Adrenal gland (tissue), 5 donors: ENCODE data around the gene FSIP1.
A peak's percentile ranks its signal among the peaks of the same experiment; 100 is the strongest.

Experiments
- POLR2A ChIP-seq, 2 donors: fragments of 450-650 bp; IDR thresholded peaks; one replicate each; pipeline ENCODE4 v1.6.1; 2017; ENCODE audit warnings: antibody characterized with exemption in 2 of 2, mild to moderate bottlenecking in 2 of 2, moderate library complexity in 1 of 2
- TF ChIP-seq, protein P1 (sequence below), 6 experiments: fragments of 450-650 bp in 4 of 6; fragments of 200-600 bp in 2 of 6; sonication (generic) in 1 of 6; IDR thresholded peaks; 1 replicate in 5 of 6; 2 replicates in 1 of 6; pipeline versions ENCODE4 v1.5.1 to v1.8.0; 2016 to 2021; ENCODE audit warnings: antibody characterized with exemption in 6 of 6, mild to moderate bottlenecking in 2 of 6, moderate library complexity in 1 of 6
- donor health status: DM: no; HTN: no; CAD: no.

DNA sequence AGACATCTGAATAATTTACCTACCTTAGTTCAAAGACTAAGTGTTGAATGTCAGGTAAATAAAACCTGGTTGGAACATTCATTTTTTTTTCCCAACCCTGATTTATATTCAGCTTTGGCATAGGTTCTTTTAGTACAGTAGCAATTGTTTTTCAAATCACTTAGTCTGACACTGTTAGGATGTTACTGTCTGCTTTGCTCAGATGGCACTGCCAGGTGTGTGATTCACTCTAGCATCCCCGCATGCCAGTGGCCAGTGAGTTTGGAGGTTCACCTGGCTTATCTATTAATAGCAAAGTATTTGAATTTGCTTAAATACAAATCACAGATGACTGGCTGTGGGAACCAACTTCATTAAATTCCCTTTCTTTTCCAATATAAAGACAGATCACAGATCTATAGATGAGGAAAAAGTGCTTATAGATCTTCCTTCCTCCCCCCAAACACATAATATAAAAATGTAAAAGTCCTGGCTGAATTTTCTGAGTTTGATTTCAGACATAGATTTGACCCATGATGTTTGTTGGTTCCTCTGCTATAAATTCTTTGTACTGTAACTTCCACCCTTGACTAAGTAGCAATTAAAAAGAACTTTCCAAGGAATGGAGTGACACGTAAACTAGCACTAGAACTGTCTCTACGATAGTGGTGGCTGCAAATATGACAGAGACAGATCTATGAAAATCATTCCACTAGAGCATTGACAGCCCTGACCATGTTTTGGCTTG, 197.8 kb downstream of the FSIP1 start:
- TF ChIP-seq, protein P1, sequence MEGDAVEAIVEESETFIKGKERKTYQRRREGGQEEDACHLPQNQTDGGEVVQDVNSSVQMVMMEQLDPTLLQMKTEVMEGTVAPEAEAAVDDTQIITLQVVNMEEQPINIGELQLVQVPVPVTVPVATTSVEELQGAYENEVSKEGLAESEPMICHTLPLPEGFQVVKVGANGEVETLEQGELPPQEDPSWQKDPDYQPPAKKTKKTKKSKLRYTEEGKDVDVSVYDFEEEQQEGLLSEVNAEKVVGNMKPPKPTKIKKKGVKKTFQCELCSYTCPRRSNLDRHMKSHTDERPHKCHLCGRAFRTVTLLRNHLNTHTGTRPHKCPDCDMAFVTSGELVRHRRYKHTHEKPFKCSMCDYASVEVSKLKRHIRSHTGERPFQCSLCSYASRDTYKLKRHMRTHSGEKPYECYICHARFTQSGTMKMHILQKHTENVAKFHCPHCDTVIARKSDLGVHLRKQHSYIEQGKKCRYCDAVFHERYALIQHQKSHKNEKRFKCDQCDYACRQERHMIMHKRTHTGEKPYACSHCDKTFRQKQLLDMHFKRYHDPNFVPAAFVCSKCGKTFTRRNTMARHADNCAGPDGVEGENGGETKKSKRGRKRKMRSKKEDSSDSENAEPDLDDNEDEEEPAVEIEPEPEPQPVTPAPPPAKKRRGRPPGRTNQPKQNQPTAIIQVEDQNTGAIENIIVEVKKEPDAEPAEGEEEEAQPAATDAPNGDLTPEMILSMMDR (IDR thresholded peaks at IDR 0.05), result no peak
- peak in 1 of 2 donors; percentile 4 for TF ChIP-seq POLR2A (IDR thresholded peaks at IDR 0.05)
